ENCODE results near the gene PSMD14.

DNA sequence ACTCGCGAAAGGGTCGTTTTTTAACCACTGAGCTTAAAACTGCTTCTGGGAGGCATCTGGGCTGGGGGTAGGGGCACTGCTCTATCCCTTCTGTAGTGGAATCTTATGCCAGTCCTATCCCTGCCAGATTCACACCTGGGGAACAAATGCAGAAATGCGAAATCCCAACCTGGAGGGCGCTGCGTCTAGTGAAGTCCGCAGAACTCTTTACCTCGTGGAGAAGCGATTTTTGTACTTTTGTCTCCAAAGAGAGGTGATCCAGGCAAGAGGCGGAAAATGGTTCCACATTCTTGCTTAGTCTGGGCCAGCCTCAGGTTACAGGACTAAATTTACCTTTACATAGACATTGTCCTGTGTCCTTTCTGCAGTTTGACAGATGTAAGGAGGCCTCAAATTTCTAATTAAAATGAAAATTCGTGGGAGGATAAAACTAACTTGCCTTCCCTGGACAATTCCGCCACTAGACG, 118.3 kb downstream of the PSMD14 start:
- TF ChIP-seq, protein P1, sequence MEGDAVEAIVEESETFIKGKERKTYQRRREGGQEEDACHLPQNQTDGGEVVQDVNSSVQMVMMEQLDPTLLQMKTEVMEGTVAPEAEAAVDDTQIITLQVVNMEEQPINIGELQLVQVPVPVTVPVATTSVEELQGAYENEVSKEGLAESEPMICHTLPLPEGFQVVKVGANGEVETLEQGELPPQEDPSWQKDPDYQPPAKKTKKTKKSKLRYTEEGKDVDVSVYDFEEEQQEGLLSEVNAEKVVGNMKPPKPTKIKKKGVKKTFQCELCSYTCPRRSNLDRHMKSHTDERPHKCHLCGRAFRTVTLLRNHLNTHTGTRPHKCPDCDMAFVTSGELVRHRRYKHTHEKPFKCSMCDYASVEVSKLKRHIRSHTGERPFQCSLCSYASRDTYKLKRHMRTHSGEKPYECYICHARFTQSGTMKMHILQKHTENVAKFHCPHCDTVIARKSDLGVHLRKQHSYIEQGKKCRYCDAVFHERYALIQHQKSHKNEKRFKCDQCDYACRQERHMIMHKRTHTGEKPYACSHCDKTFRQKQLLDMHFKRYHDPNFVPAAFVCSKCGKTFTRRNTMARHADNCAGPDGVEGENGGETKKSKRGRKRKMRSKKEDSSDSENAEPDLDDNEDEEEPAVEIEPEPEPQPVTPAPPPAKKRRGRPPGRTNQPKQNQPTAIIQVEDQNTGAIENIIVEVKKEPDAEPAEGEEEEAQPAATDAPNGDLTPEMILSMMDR (IDR thresholded peaks at IDR 0.05; ENCODE audit: low read depth, low read length), result no peak
- TF ChIP-seq POLR2A (IDR thresholded peaks at IDR 0.05; ENCODE audit: extremely low read depth, insufficient read length) (no peak), MYC (IDR thresholded peaks at IDR 0.05; ENCODE audit: low read depth, low read length) (no peak)
